ENCODE measurements around the gene MRPL37. TPM values are rescaled to one million over a fixed set of nuclear protein-coding genes. Genes with fewer than 3 reads are reported as not detected.

The MRPL37 gene
- total RNA-seq, 6 experiments from 2014 or later: 56.2 to 108 (median 73.4) TPM

GRCh38 chr1:54248966-54249365 is 49.0 kb downstream of the MRPL37 start:
- WGBS (ENCODE audit: insufficient coverage, low coverage, low lambda C conversion rate, missing lambda C conversion rate): 78% methylated on average over 2 of the region's 4 CpGs
- Histone ChIP-seq H3K27me3 (no peaks in the 10 kb centered on the region), H3K27ac (no peak overlapping the region), H3K36me3 (peaks cover 0 to 5% (median 3%) of the 10 kb centered on the region in 4 donors), H3K4me3 (no peak overlapping the region), H3K4me1 (no peaks in the 10 kb centered on the region), H3K9me3 (no peaks in the 10 kb centered on the region)
- DNase-seq (no peak), ATAC-seq (no peak)
- intact Hi-C loops (cut with DNase I): no loop called here
- TF ChIP-seq POLR2A (IDR thresholded peaks at IDR 0.05) (no peak), CTCF (IDR thresholded peaks at IDR 0.05) (no peak)

DNA sequence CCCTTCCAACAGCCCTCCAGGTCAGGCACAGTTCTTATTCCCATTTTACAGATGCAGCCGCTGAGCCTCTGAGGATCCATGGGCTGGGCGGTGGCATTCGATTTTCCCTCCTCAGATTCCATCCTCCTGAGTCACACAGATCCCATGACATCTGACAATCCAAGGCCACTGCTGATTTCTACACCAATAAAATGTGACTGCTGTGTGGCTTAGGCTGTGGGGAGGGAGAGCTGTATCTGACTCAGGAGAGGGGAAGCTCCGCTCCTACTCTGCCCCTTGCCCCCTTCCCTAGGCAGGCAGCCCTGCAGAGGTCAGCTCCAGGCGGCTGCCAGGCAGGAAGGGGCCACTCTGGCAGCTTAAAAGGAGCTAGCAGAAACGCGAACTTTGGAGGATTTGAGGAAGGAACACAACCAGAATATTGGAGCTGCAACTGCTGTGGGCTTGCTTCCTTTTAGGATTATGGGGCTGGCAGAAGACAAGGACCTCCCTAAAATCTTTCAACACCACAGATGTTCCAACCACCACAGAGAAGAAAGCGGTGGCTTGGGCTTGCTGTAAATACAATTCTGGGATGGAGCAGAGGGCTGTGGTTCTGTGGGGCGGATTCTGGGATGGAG is 50.0 kb downstream of the MRPL37 start:
- ATAC-seq (peak; percentile 12 to 69 (median 18)), DNase-seq (no peak)
- peaks cover 0 to 5% (median 3%) of the 10 kb centered on the region in 4 donors for H3K36me3 ChIP-seq
- TF ChIP-seq CTCF (IDR thresholded peaks at IDR 0.05): no peak
- no peak for TF ChIP-seq POLR2A (IDR thresholded peaks at IDR 0.05)
- H3K27me3 ChIP-seq: no peaks in the 10 kb centered on the region
- no peaks in the 10 kb centered on the region for H3K9me3 ChIP-seq
- no peak overlapping the region for H3K27ac ChIP-seq
- intact Hi-C loops (cut with DNase I): no loop called here
- H3K4me3 ChIP-seq: no peak overlapping the region
- H3K4me1 ChIP-seq: no peaks in the 10 kb centered on the region
- 53% methylated on average over 6 of the region's 9 CpGs for WGBS (ENCODE audit: insufficient coverage, low coverage, low lambda C conversion rate, missing lambda C conversion rate)

GRCh38 chr1:54250670-54251069 is 50.7 kb downstream of the MRPL37 start:
- H3K27me3 ChIP-seq: no peaks in the 10 kb centered on the region
- no peak overlapping the region for H3K27ac ChIP-seq
- no peaks in the 10 kb centered on the region for H3K9me3 ChIP-seq
- DNase-seq (no peak), ATAC-seq (no peak)
- H3K4me3 ChIP-seq: no peak overlapping the region
- no peaks in the 10 kb centered on the region for H3K4me1 ChIP-seq
- WGBS (ENCODE audit: insufficient coverage, low coverage, low lambda C conversion rate, missing lambda C conversion rate): 86% methylated on average over 4 of the region's 12 CpGs
- TF ChIP-seq CTCF (IDR thresholded peaks at IDR 0.05) (no peak), POLR2A (IDR thresholded peaks at IDR 0.05) (no peak)
- H3K36me3 ChIP-seq: peaks cover 0 to 5% (median 3%) of the 10 kb centered on the region in 4 donors
- intact Hi-C loops (cut with DNase I): no loop called here

- no peaks in the 10 kb centered on the region for H3K27me3 ChIP-seq
- intact Hi-C loops (cut with DNase I): no loop called here
- no peaks in the 10 kb centered on the region for H3K4me1 ChIP-seq
- peaks cover 0 to 5% (median 3%) of the 10 kb centered on the region in 4 donors for H3K36me3 ChIP-seq
- no peak overlapping the region for H3K4me3 ChIP-seq
- TF ChIP-seq CTCF (IDR thresholded peaks at IDR 0.05) (no peak), POLR2A (IDR thresholded peaks at IDR 0.05) (no peak)
- H3K9me3 ChIP-seq: no peaks in the 10 kb centered on the region
- DNase-seq: no peak
- H3K27ac ChIP-seq: no peak overlapping the region
- ATAC-seq: no peak
- 88% methylated on average over 4 of the region's 11 CpGs for WGBS (ENCODE audit: insufficient coverage, low coverage, low lambda C conversion rate, missing lambda C conversion rate)
Measured at GRCh38 chr1:54252371-54252936, 52.5 kb downstream of the MRPL37 start.

Data from right lobe of liver (tissue), 6 donors.